ENCODE data around the gene UBASH3A. TPM values are rescaled to one million over a fixed set of nuclear protein-coding genes. Genes with fewer than 3 reads are reported as not detected.

The UBASH3A gene
- total RNA-seq, 1 experiment from 2014 or later, result not detected

GRCh38 chr21:42424914-42425541 is 21.3 kb downstream of the UBASH3A start:
- no TSS peak for BruUV-seq (replicated peaks)
- POLR2A ChIA-PET, result no interaction called here
- DNase-seq, result no peak
- no peaks in the 10 kb centered on the region for H3K4me1 ChIP-seq
- no peak overlapping the region for H3K4me3 Mint-ChIP-seq (ENCODE audit: unreplicated experiment)
- TF ChIP-seq CTCF (IDR thresholded peaks at IDR 0.05; ENCODE audit: insufficient read depth in 1 of 2, low read depth in 1 of 2, low read length in 1 of 2, severe bottlenecking in 1 of 2, unreplicated experiment in 1 of 2), result no peak
- peaks cover 6% of the 10 kb centered on the region for H3K4me1 Mint-ChIP-seq (ENCODE audit: low read depth, unreplicated experiment)
- H3K4me3 ChIP-seq (ENCODE audit: low read depth, low read length), result no peak overlapping the region
- intact Hi-C loops (cut with micrococcal nuclease; ENCODE audit: unreplicated experiment), result no loop called here
- H3K36me3 ChIP-seq (ENCODE audit: control insufficient read depth, insufficient read depth, low read length), result no peaks in the 10 kb centered on the region
- H3K9me3 Mint-ChIP-seq (ENCODE audit: unreplicated experiment), result no peaks in the 10 kb centered on the region
- no peaks in the 10 kb centered on the region for H3K9me3 ChIP-seq
- H3K27ac Mint-ChIP-seq (ENCODE audit: unreplicated experiment), result no peak overlapping the region
- H3K27me3 Mint-ChIP-seq (ENCODE audit: insufficient read depth, unreplicated experiment), result peaks cover 9% of the 10 kb centered on the region
- CTCF ChIA-PET, result no interaction called here
- no peaks in the 10 kb centered on the region for H3K27me3 ChIP-seq (replicated peaks; ENCODE audit: control insufficient read depth, insufficient read depth, low read length)
- H3K36me3 Mint-ChIP-seq (ENCODE audit: insufficient read depth, unreplicated experiment), result no peaks in the 10 kb centered on the region

GRCh38 chr21:42425591-42425990 is 21.9 kb downstream of the UBASH3A start:
- Histone ChIP-seq H3K36me3 (ENCODE audit: control insufficient read depth, insufficient read depth, low read length) (no peaks in the 10 kb centered on the region), H3K9me3 (no peaks in the 10 kb centered on the region), H3K27me3 (replicated peaks; ENCODE audit: control insufficient read depth, insufficient read depth, low read length) (no peaks in the 10 kb centered on the region), H3K4me1 (no peaks in the 10 kb centered on the region), H3K4me3 (ENCODE audit: low read depth, low read length) (no peak overlapping the region)
- POLR2A ChIA-PET, result no interaction called here
- CTCF ChIA-PET, result no interaction called here
- Mint-ChIP-seq H3K36me3 (ENCODE audit: insufficient read depth, unreplicated experiment) (no peaks in the 10 kb centered on the region), H3K9me3 (ENCODE audit: unreplicated experiment) (no peaks in the 10 kb centered on the region), H3K27me3 (ENCODE audit: insufficient read depth, unreplicated experiment) (peaks cover 9% of the 10 kb centered on the region), H3K4me1 (ENCODE audit: low read depth, unreplicated experiment) (peaks cover 6% of the 10 kb centered on the region), H3K27ac (ENCODE audit: unreplicated experiment) (no peak overlapping the region), H3K4me3 (ENCODE audit: unreplicated experiment) (no peak overlapping the region)
- intact Hi-C loops (cut with micrococcal nuclease; ENCODE audit: unreplicated experiment), result no loop called here
- DNase-seq, result no peak
- no TSS peak for BruUV-seq (replicated peaks)
- TF ChIP-seq CTCF (IDR thresholded peaks at IDR 0.05; ENCODE audit: insufficient read depth in 1 of 2, low read depth in 1 of 2, low read length in 1 of 2, severe bottlenecking in 1 of 2, unreplicated experiment in 1 of 2), result no peak

- ChIA-PET CTCF (no interaction called here), POLR2A (no interaction called here)
- peaks cover 6% of the 10 kb centered on the region for H3K4me1 Mint-ChIP-seq (ENCODE audit: low read depth, unreplicated experiment)
- Histone ChIP-seq H3K9me3 (no peaks in the 10 kb centered on the region), H3K27me3 (replicated peaks; ENCODE audit: control insufficient read depth, insufficient read depth, low read length) (no peaks in the 10 kb centered on the region), H3K4me1 (no peaks in the 10 kb centered on the region), H3K36me3 (ENCODE audit: control insufficient read depth, insufficient read depth, low read length) (no peaks in the 10 kb centered on the region), H3K4me3 (ENCODE audit: low read depth, low read length) (no peak overlapping the region)
- H3K27me3 Mint-ChIP-seq (ENCODE audit: insufficient read depth, unreplicated experiment), result peaks cover 7% of the 10 kb centered on the region
- no peak overlapping the region for H3K4me3 Mint-ChIP-seq (ENCODE audit: unreplicated experiment)
- no peaks in the 10 kb centered on the region for H3K9me3 Mint-ChIP-seq (ENCODE audit: unreplicated experiment)
- no TSS peak for BruUV-seq (replicated peaks)
- no peaks in the 10 kb centered on the region for H3K36me3 Mint-ChIP-seq (ENCODE audit: insufficient read depth, unreplicated experiment)
- DNase-seq, result no peak
- H3K27ac Mint-ChIP-seq (ENCODE audit: unreplicated experiment), result no peak overlapping the region
- no peak for TF ChIP-seq CTCF (IDR thresholded peaks at IDR 0.05; ENCODE audit: insufficient read depth in 1 of 2, low read depth in 1 of 2, low read length in 1 of 2, severe bottlenecking in 1 of 2, unreplicated experiment in 1 of 2)
- intact Hi-C loops (cut with micrococcal nuclease; ENCODE audit: unreplicated experiment), result no loop called here
Measured at GRCh38 chr21:42426424-42426823, 22.7 kb downstream of the UBASH3A start.

Data from Caco-2 (cell line).